HL-60/S4 (cell line): Measurements from ENCODE around the gene CFAP97.

ENCODE experiments used
- in situ Hi-C: fragments of 300-500 bp; cut with MboI; formaldehyde crosslinking; loops from 2 replicates; pipeline ENCODE4 v1.14.3; 2022; ENCODE audit warnings: low sequenced_read_pairs

CFAP97 gene

DNA sequence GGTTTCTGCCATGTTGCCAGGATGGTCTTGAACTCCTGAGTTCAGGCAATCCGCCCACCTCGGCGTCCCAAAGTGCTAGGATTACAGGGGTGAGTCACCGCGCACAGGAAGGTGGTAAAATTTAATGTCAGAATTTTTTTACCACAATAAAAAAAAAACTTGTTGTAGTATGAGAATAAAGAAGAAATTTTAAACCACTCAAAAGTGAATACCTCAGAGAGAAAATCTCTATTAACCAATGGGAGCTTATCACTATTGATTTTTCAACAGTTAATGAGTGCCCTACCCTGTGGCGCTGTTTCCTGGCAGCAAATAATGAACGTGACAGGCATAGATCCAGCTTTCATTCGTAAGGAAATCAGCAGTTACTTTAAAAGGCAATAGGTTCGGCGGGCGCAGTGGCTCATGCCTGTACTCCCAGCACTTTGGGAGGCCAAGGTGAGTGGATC, 93.4 kb downstream of the CFAP97 start:
- in situ Hi-C loops, result no loop called here

- in situ Hi-C loops, result no loop called here
Measured at GRCh38 chr4:185109736-185110135, 94.1 kb downstream of the CFAP97 start.
